HepG2 (cell line): ENCODE measurements around the gene MYO18A. TPM values are rescaled to one million over a fixed set of nuclear protein-coding genes. Genes with fewer than 3 reads are reported as not detected.

Source experiments
- ARID5B ChIP-seq: IDR thresholded peaks from 2 replicates; pipeline ENCODE4 v1.4.0; 2020; ENCODE audit warnings: mild to moderate bottlenecking, missing genetic modification reagents
- CREBL2 ChIP-seq: sonication (generic); formaldehyde crosslinking; IDR thresholded peaks from 2 replicates; pipeline ENCODE4 v1.8.1; 2023; ENCODE audit warnings: missing genetic modification reagents, mild to moderate bottlenecking, borderline replicate concordance
- PRDM15 ChIP-seq: sonication (generic); formaldehyde crosslinking; IDR thresholded peaks from 2 replicates; pipeline ENCODE4 v1.4.0; 2020; ENCODE audit warnings: missing genetic modification reagents
- RNF2 ChIP-seq: fragments of 450-650 bp; conservative IDR thresholded peaks from 2 replicates; pipeline ENCODE4 v1.6.1; 2016; ENCODE audit warnings: low read depth
- SMAD1 ChIP-seq: sonication (generic); formaldehyde crosslinking; IDR thresholded peaks from 2 replicates; pipeline ENCODE4 v1.4.0; 2020; ENCODE audit warnings: missing genetic modification reagents, low read depth, mild to moderate bottlenecking, borderline replicate concordance
- TBX2 ChIP-seq: sonication (generic); formaldehyde crosslinking; IDR thresholded peaks from 2 replicates; pipeline ENCODE4 v1.5.0; 2020; ENCODE audit warnings: missing genetic modification reagents, mild to moderate bottlenecking, borderline replicate concordance
- ZEB1 ChIP-seq: IDR thresholded peaks from 2 replicates; pipeline ENCODE4 v1.6.1; 2012; ENCODE audit warnings: mild to moderate bottlenecking, low read depth, inconsistent platforms; ENCODE audit not compliant: insufficient replicate concordance
- ZNF230 ChIP-seq: sonication (generic); formaldehyde crosslinking; IDR thresholded peaks from 2 replicates; pipeline ENCODE4 v1.4.0; 2020; ENCODE audit warnings: mild to moderate bottlenecking, missing genetic modification reagents
- ZNF530 ChIP-seq: sonication (generic); formaldehyde crosslinking; IDR thresholded peaks from 2 replicates; pipeline ENCODE4 v1.5.0; 2020; ENCODE audit warnings: low read depth, mild to moderate bottlenecking, missing genetic modification reagents
- ZNF589 ChIP-seq: sonication (generic); formaldehyde crosslinking; conservative IDR thresholded peaks from 2 replicates; pipeline ENCODE4 v1.8.0; 2022; ENCODE audit warnings: mild to moderate bottlenecking, moderate library complexity, missing genetic modification reagents
- ZNF879 ChIP-seq: sonication (generic); formaldehyde crosslinking; IDR thresholded peaks from 2 replicates; pipeline ENCODE4 v1.8.1; 2023; ENCODE audit warnings: missing genetic modification reagents
- ZZZ3 ChIP-seq: sonication (generic); formaldehyde crosslinking; IDR thresholded peaks from 2 replicates; pipeline ENCODE4 v1.4.0; 2020; ENCODE audit warnings: missing genetic modification reagents, mild to moderate bottlenecking, borderline replicate concordance
- polyA plus RNA-seq, 8 experiments: library from polyadenylated mRNA; depleted of rRNA in 3 of 8; stranded (reverse) in 7 of 8; unstranded in 1 of 8; fragments of >200 nt; fragmentation: Illumina TruSeq in 4 of 8; extraction: Trizol in 4 of 8; gene quantifications; 2 replicates each; pipeline versions ENCODE4 v1.2.1 to v1.2.3, GENCODE V29; 2011 to 2016; ENCODE audit warnings: low read depth in 4 of 8, missing spikeins in 1 of 8, mixed read lengths in 1 of 8; ENCODE audit not compliant: insufficient read depth in 1 of 8
- total RNA-seq, 5 experiments: library from RNA; depleted of rRNA; stranded (reverse); fragments of >200 nt; fragmentation: Illumina TruSeq; extraction: Trizol; gene quantifications; 2 replicates each; pipeline ENCODE4 v1.2.3, GENCODE V29; 2016; ENCODE audit warnings: low read depth in 1 of 5
- TF ChIP-seq, protein P1 (sequence below): sonication (generic); formaldehyde crosslinking; IDR thresholded peaks from 2 replicates; pipeline ENCODE4 v1.5.0; 2020; ENCODE audit warnings: mild to moderate bottlenecking, missing genetic modification reagents, borderline replicate concordance
- TF ChIP-seq, protein P2 (sequence below): sonication (generic); formaldehyde crosslinking; conservative IDR thresholded peaks from 2 replicates; pipeline ENCODE4 v1.5.0; 2020; ENCODE audit warnings: missing genetic modification reagents
- TF ChIP-seq, protein P3 (sequence below): sonication (generic); formaldehyde crosslinking; IDR thresholded peaks from 2 replicates; pipeline ENCODE4 v1.8.0; 2022; ENCODE audit warnings: missing genetic modification reagents, low read depth, mild to moderate bottlenecking, borderline replicate concordance

Gene MYO18A
- total and polyA plus RNA-seq, 2 of the 13 experiments (the other 11 are each of a cell fraction or from before 2014, with no cell fraction given): 16.8 to 24.8 TPM

- TF ChIP-seq ZEB1: no peak
- TF ChIP-seq ZZZ3: no peak
- TF ChIP-seq ARID5B (CRISPR knock-in tag): peak; percentile 55; the same call in 1 of the 2 replicates
- peak; percentile 49; the same call in 1 of the 2 replicates for TF ChIP-seq SMAD1 (CRISPR knock-in tag)
- TF ChIP-seq, protein P1, sequence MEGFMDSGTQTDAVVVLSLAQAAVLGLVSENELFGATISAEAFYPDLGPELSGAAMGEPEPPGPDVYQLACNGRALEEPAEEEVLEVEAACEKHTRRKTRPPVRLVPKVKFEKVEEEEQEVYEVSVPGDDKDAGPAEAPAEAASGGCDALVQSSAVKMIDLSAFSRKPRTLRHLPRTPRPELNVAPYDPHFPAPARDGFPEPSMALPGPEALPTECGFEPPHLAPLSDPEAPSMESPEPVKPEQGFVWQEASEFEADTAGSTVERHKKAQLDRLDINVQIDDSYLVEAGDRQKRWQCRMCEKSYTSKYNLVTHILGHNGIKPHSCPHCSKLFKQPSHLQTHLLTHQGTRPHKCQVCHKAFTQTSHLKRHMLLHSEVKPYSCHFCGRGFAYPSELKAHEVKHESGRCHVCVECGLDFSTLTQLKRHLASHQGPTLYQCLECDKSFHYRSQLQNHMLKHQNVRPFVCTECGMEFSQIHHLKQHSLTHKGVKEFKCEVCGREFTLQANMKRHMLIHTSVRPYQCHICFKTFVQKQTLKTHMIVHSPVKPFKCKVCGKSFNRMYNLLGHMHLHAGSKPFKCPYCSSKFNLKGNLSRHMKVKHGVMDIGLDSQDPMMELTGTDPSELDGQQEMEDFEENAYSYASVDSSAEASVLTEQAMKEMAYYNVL: peak; percentile 17; the same call in 1 of the 2 replicates
- TF ChIP-seq, protein P2, sequence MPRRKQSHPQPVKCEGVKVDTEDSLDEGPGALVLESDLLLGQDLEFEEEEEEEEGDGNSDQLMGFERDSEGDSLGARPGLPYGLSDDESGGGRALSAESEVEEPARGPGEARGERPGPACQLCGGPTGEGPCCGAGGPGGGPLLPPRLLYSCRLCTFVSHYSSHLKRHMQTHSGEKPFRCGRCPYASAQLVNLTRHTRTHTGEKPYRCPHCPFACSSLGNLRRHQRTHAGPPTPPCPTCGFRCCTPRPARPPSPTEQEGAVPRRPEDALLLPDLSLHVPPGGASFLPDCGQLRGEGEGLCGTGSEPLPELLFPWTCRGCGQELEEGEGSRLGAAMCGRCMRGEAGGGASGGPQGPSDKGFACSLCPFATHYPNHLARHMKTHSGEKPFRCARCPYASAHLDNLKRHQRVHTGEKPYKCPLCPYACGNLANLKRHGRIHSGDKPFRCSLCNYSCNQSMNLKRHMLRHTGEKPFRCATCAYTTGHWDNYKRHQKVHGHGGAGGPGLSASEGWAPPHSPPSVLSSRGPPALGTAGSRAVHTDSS (CRISPR knock-in tag): no peak
- 0 out of 2 replicates have a peak, but pooled peaks have one; percentile 38 for TF ChIP-seq TBX2
- TF ChIP-seq ZNF230 (CRISPR knock-in tag): no peak
- TF ChIP-seq CREBL2 (CRISPR knock-in tag): no peak
- TF ChIP-seq, protein P3, sequence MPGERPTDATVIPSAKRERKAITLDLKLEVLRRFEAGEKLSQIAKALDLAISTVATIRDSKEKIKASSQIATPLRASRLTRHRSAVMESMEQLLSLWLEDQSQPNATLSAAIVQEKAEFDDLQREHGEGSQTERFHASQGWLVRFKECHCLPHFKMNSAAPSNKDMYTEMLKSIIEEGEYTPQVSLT (CRISPR knock-in tag): no peak
- no peak for TF ChIP-seq ZNF530 (CRISPR knock-in tag)
- no peak for TF ChIP-seq RNF2
- TF ChIP-seq ZNF589 (CRISPR knock-in tag): 0 out of 2 replicates have a peak, but pooled peaks have one; percentile 67
- no peak; the same call in 1 of the 2 replicates for TF ChIP-seq PRDM15 (CRISPR knock-in tag)
- no peak; the same call in 1 of the 2 replicates for TF ChIP-seq ZNF879 (CRISPR knock-in tag)
Measured at GRCh38 chr17:29179232-29180033, 765 bp downstream of the MYO18A start (continued).
